ENCODE measurements around the gene LUZP1. TPM values are rescaled to one million over a fixed set of nuclear protein-coding genes. Genes with fewer than 3 reads are reported as not detected.

Gene LUZP1
- total RNA-seq, 2 experiments from 2014 or later: 20.1 to 23.7 TPM

- Mint-ChIP-seq H3K36me3 (ENCODE audit: low read depth) (no peaks in the 10 kb centered on the region), H3K27me3 (peaks cover 32% of the 10 kb centered on the region), H3K4me1 (ENCODE audit: low read depth) (no peaks in the 10 kb centered on the region), H3K9me3 (no peaks in the 10 kb centered on the region), H3K4me3 (peak overlapping the region; percentile 38), H3K27ac (no peak overlapping the region)
- no peaks in the 10 kb centered on the region for H3K36me3 ChIP-seq (ENCODE audit: insufficient read depth, low read length)
- no peaks in the 10 kb centered on the region for H3K27me3 ChIP-seq (ENCODE audit: control insufficient read depth in 1 of 2, insufficient read depth in 2 of 2, low read length in 2 of 2)
- CTCF ChIA-PET: interaction anchor here (1.3 to 1.6 kb wide), 2 partner anchors 7 to 78 kb away, joined by 5 to 8 read pairs; no protein-coding TSS in a partner anchor
- POLR2A ChIA-PET: no interaction called here
- H3K9me3 ChIP-seq (ENCODE audit: control insufficient read depth in 1 of 2, insufficient read depth in 1 of 2, low read length in 2 of 2): no peaks in the 10 kb centered on the region
- H3K4me1 ChIP-seq (ENCODE audit: insufficient read depth, low read length): peaks cover 13% of the 10 kb centered on the region
- ATAC-seq (ENCODE audit: poor library complexity) (no peak), DNase-seq (no peak)
- no peak overlapping the region for H3K27ac ChIP-seq (ENCODE audit: low read depth in 1 of 2, low read length in 2 of 2)
- TF ChIP-seq CTCF (IDR thresholded peaks at IDR 0.05): no peak
- intact Hi-C loops (cut with DNase I, micrococcal nuclease): no loop called here
- H3K4me3 ChIP-seq (ENCODE audit: low read length): peak overlapping the region; percentile 51
Observed at GRCh38 chr1:23177031-23177430, 8.4 kb upstream of the LUZP1 start.

GRCh38 chr1:23174426-23175110 is 5.9 kb upstream of the LUZP1 start:
- H3K4me3 ChIP-seq (ENCODE audit: low read length): no peak overlapping the region
- Mint-ChIP-seq H3K27ac (no peak overlapping the region), H3K9me3 (no peaks in the 10 kb centered on the region), H3K4me1 (ENCODE audit: low read depth) (peaks cover 6% of the 10 kb centered on the region), H3K36me3 (ENCODE audit: low read depth) (no peaks in the 10 kb centered on the region), H3K4me3 (no peak overlapping the region), H3K27me3 (peaks cover 32% of the 10 kb centered on the region)
- no peak for DNase-seq
- CTCF ChIA-PET: interaction anchor here (2.3 kb wide), 1 partner anchor 10 kb away, joined by 8 read pairs; no protein-coding TSS in a partner anchor
- intact Hi-C loops (cut with DNase I, micrococcal nuclease): no loop called here
- no peaks in the 10 kb centered on the region for H3K9me3 ChIP-seq (ENCODE audit: control insufficient read depth in 1 of 2, insufficient read depth in 1 of 2, low read length in 2 of 2)
- POLR2A ChIA-PET: no interaction called here
- ATAC-seq (ENCODE audit: poor library complexity): no peak
- no peak for TF ChIP-seq CTCF (IDR thresholded peaks at IDR 0.05)
- no peak overlapping the region for H3K27ac ChIP-seq (ENCODE audit: low read depth in 1 of 2, low read length in 2 of 2)
- no peaks in the 10 kb centered on the region for H3K27me3 ChIP-seq (ENCODE audit: control insufficient read depth in 1 of 2, insufficient read depth in 2 of 2, low read length in 2 of 2)
- peaks cover 18% of the 10 kb centered on the region for H3K4me1 ChIP-seq (ENCODE audit: insufficient read depth, low read length)
- H3K36me3 ChIP-seq (ENCODE audit: insufficient read depth, low read length): no peaks in the 10 kb centered on the region

- peaks cover 22% of the 10 kb centered on the region for H3K4me1 ChIP-seq (ENCODE audit: insufficient read depth, low read length)
- POLR2A ChIA-PET: no interaction called here
- peaks cover 9% of the 10 kb centered on the region for H3K27me3 Mint-ChIP-seq
Observed at GRCh38 chr1:23171181-23171755, 2.6 kb upstream of the LUZP1 start.

More at GRCh38 chr1:23171181-23171755, 2.6 kb upstream of the LUZP1 start:
- no peak overlapping the region for H3K27ac ChIP-seq (ENCODE audit: low read depth in 1 of 2, low read length in 2 of 2)
- no peaks in the 10 kb centered on the region for H3K36me3 Mint-ChIP-seq (ENCODE audit: low read depth)
- TF ChIP-seq CTCF (IDR thresholded peaks at IDR 0.05): no peak
- peaks cover 0 to 4% of the 10 kb centered on the region in 2 experiments for H3K9me3 ChIP-seq (ENCODE audit: control insufficient read depth in 1 of 2, insufficient read depth in 1 of 2, low read length in 2 of 2)
- no peaks in the 10 kb centered on the region for H3K27me3 ChIP-seq (ENCODE audit: control insufficient read depth in 1 of 2, insufficient read depth in 2 of 2, low read length in 2 of 2)
- H3K9me3 Mint-ChIP-seq: no peaks in the 10 kb centered on the region
- no peaks in the 10 kb centered on the region for H3K36me3 ChIP-seq (ENCODE audit: insufficient read depth, low read length)
- no peak overlapping the region for H3K27ac Mint-ChIP-seq
- H3K4me1 Mint-ChIP-seq (ENCODE audit: low read depth): peaks cover 27% of the 10 kb centered on the region
- ATAC-seq (ENCODE audit: poor library complexity): no peak
- no peak overlapping the region for H3K4me3 ChIP-seq (ENCODE audit: low read length)
- intact Hi-C loops (cut with DNase I, micrococcal nuclease): no loop called here
- CTCF ChIA-PET: interaction anchor here (0.6 to 1.7 kb wide), 3 partner anchors 13 to 75 kb away, joined by 3 to 5 read pairs (median 3); no protein-coding TSS in a partner anchor
- no peak overlapping the region for H3K4me3 Mint-ChIP-seq
- no peak for DNase-seq
